Renal cortical epithelial cell (primary cell): ENCODE data around the gene RDH12. TPM values are rescaled to one million over a fixed set of nuclear protein-coding genes. Genes with fewer than 3 reads are reported as not detected.
"Not testable (repeated sequence)": the region's sequence is repeated elsewhere in the genome, so short reads cannot be mapped to it uniquely, and the experiment has no call there.

Experiments
- DNase-seq: peaks from one replicate; pipeline ENCODE4 v3.0.0-alpha.2; 2011; ENCODE audit warnings: low read depth
- total RNA-seq: library from RNA; depleted of rRNA; stranded (reverse); fragments of >200 nt; gene quantifications from 2 replicates; pipeline ENCODE4 v1.2.3, GENCODE V29; 2014

RDH12 gene
- total RNA-seq, 1 donor from 2014 or later, result not detected

- peak; percentile 65 for DNase-seq
These were observed 2.9 kb downstream of the RDH12 start for GRCh38 chr14:67704484-67705089.

DNA sequence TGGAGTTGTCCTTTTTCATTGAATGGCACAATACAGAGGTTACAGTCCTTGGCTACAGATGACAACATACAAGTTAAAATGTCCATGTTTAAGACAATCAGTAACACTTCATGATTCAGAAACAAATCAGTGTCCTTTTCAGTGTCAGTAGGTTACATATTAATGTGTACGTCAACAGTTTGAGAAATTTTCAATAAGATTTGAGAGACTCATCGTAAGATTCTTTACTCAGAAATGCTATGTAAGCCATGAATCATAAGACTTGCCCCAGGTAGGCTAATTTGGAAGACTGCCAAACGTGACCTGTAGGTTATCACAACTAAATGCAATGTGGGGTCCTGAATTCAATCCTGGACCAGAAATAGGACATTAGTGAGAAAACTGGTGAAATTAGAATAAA, 3.5 kb downstream of the RDH12 start:
- DNase-seq, result peak; percentile 41

DNA sequence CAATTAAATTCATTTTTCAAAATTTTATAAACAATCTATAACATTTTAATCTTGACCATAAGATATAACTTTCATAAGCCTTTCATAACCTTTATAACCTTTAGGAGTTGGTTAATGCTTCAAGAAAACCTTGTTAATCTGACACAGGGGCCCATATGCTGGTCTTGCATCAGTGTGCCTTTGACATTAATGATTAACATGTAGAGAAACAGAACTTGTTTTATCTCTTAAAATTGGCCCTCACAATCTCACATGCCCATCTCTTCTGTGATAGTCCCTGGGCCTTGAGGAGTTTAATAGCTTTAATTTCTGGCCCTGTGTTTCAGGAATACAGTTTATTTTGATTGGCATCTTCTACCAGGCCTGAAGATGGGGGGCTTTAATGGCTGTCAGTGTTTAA, 7.7 kb downstream of the RDH12 start:
- DNase-seq, result not testable (repeated sequence)

DNA sequence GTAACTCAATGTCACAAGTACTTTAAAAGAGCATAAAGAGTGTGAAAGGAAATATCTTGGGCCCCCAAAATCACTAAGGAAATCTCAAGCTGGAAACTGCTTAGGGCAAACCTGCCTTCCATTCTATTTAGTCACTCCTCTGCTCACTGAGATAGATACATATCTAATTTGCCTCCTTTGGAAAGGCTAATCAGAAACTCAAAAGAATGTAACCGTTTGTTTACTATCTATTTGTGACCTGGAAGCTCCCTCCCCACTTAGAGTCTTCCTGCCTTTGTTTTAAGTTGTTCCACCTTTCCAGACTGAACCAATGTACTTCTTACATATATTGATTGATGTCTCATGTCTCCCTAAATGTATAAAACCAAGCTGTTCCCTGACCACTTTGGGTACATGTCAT, 8.1 kb downstream of the RDH12 start:
- DNase-seq, result not testable (repeated sequence)

DNA sequence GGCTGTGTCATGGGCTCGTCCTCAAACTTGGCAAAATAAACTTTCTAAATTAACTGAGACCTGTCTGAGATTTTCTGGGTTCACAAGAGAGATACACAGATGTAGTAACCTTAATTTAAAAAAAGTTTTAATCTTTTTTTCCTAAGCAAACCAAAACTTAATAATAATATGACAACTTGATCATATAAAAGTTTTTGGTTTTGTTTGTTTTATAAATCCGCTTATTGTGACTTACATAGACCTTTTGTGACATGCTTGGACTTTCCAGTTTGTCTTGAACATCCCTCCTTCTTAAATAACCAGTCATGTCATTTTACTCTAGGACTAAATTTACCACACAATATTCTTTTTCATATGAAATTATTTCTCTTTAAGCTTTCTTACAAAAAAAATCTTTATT, 8.5 kb downstream of the RDH12 start:
- DNase-seq, result no peak

GRCh38 chr14:67717048-67717447, 15.4 kb downstream of the RDH12 start:
- no peak for DNase-seq

GRCh38 chr14:67718265-67718664, 16.6 kb downstream of the RDH12 start:
- DNase-seq, result no peak

- DNase-seq, result not testable (repeated sequence)
These were observed 17.7 kb downstream of the RDH12 start for GRCh38 chr14:67719385-67719784.

- DNase-seq, result no peak
These were observed 18.2 kb downstream of the RDH12 start for GRCh38 chr14:67719866-67720265.

- DNase-seq, result no peak
These were observed 20.2 kb downstream of the RDH12 start for GRCh38 chr14:67721875-67722274.

DNA sequence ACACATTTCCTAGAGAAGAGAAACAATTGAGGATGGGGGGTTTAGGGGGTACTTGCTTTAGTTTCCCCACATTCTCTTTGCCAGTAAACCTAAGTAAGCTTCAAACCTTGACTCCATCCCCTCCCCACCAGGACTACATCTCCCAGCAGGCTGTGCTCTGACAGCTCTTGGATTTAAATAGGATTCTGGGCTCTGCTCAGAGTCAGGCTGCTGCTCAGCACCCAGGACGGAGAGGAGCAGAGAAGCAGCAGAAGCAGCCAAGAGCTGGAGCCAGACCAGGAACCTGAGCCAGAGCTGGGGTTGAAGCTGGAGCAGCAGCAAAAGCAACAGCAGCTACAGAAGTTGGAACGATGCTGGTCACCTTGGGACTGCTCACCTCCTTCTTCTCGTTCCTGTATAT, 20.6 kb downstream of the RDH12 start:
- no peak for DNase-seq

- no peak for DNase-seq
These were observed 23.5 kb downstream of the RDH12 start for GRCh38 chr14:67725171-67725570.

- DNase-seq, result no peak
These were observed 25.7 kb downstream of the RDH12 start for GRCh38 chr14:67727361-67727760.

DNA sequence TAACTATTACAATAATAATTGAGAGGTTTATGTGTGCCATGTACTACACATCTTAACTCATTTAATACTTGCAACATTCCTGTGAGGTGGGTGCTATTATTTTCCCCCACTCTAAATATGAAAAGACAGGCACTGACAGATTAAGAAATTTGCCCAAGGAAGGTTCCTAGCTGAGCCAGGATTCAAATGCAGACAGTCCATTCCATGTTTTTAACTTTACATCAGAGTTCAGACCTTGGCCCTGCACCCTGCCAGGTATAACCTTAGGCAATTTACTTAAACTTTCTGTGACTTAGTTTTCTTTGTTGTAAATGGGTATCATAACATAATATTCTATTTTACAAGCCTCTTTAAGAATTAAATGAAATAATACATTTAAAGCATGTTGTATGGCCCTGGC, 26.6 kb downstream of the RDH12 start:
- no peak for DNase-seq

GRCh38 chr14:67729072-67729885, 27.6 kb downstream of the RDH12 start:
- DNase-seq, result peak; percentile 34

DNA sequence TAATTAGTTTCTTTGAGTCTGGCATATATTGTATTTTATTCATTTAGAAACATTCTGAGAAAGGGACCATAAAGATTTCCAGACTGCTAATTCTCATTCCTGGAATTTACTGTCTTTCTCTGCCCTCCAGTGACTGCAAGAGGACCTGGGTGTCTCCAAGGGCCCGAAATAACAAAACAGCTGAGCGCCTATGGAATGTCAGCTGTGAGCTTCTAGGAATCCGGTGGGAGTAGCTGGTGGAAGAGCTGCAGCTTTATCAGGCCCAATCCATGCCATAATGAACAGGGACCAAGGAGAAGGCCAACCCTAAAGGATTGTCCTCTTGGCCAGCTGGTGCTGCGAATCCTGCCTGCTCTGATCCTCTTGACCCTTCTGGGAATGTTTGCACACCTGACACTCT, 31.9 kb downstream of the RDH12 start:
- DNase-seq, result peak; percentile 12

DNA sequence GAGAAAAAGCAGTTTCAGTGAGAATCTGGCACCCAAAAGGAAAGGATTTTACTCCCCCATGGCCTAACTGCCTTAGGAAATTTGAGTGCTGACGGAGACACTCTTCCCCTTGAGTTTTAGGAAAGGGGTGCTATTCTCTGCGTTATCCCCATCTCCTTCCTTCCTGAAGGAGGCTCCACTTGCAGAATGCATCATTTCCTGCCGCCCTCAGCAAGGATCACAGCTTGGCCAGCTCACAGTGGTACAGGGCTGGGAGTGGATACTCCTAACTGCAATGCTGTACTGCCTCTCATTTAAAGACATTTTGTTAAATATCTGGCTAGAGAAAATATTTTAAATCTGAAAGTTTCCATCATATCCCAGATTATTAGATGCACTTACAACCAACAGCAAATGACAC, 33.0 kb downstream of the RDH12 start:
- DNase-seq, result no peak

- no peak for DNase-seq
These were observed 33.9 kb downstream of the RDH12 start for GRCh38 chr14:67735336-67736147.

DNA sequence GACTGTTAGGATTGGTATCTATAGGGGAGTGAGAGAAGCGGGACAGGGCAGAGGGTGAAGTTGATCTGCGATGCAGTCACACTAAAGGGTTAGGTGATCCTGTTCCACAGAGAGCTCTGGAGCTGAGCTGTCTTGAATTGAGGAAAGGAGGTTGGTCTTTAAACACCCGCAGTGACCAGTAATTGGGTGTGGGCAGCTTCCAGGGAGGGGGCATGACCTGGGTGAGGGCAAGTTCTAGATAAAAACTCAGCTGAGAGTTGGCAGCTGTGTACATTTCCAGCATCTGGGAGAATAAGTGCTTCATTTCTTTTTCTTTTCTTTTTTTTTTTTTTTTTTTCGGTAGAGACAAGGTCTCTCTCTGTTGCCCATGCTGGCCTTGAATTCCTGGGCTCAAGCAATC, 35.1 kb downstream of the RDH12 start:
- no peak for DNase-seq

- peak; percentile 95 for DNase-seq
These were observed 37.2 kb downstream of the RDH12 start for GRCh38 chr14:67738740-67739504.

- DNase-seq, result no peak
These were observed 42.4 kb downstream of the RDH12 start for GRCh38 chr14:67744046-67744445.

DNA sequence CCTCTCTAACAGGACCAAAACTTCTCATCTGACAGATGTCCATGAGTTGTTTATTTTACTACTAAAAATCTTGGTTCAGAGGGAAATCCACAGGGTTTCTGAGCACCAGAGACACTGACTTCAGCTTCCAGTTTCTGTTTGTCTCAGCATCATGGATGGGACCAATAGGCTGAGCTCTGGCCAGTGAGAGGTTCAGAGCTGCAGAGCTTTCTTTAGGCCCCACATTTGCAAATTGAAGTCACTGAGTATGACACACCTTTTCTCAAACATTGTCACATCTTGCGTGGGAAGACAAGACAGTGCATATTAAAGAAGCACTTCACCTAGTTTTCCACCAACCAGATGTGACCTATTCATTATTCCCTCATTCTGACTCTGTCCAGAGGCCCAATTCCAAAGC, 45.2 kb downstream of the RDH12 start:
- DNase-seq, result no peak
